Measurements from ENCODE around the gene COMMD6. TPM values are rescaled to one million over a fixed set of nuclear protein-coding genes. Genes with fewer than 3 reads are reported as not detected.

COMMD6 gene
- total and polyA plus RNA-seq, 9 of the 15 experiments (the other 6 are each of a cell fraction or from before 2014, with no cell fraction given) = 32.6 to 116 (median 65.0) TPM

- TF ChIP-seq RAD51 (IDR thresholded peaks at IDR 0.05; ENCODE audit: borderline replicate concordance, low read depth) (no peak), ZNF263 (CRISPR knock-in tag; IDR thresholded peaks at IDR 0.05; ENCODE audit: borderline replicate concordance) (no peak)
Observed at GRCh38 chr13:75541961-75542360, 4.3 kb upstream of the COMMD6 start (continued).

- intact Hi-C loops (cut with micrococcal nuclease) = no loop called here
- FAIRE-seq = peak; percentile 42
- peaks cover 2% of the 10 kb centered on the region; the same call in 1 of the 3 replicates for H3K36me3 ChIP-seq (ENCODE audit: control insufficient read depth, insufficient read depth, low read length)
- BruUV-seq (replicated peaks) = no TSS peak
- H3K9me3 ChIP-seq (replicated peaks; ENCODE audit: control insufficient read depth, insufficient read depth, low read depth, low read length) = no peaks in the 10 kb centered on the region
- ATAC-seq = no peak
- H4K20me1 ChIP-seq (replicated peaks; ENCODE audit: control insufficient read depth, insufficient read depth, low read length) = no peaks in the 10 kb centered on the region
- H3K27me3 ChIP-seq (ENCODE audit: control insufficient read depth in 2 of 2, insufficient read depth in 2 of 2, low read length in 2 of 2) = no peaks in the 10 kb centered on the region
- peaks cover 12% of the 10 kb centered on the region for H3K79me2 ChIP-seq (ENCODE audit: control insufficient read depth, insufficient read depth, low read length)
- H3K4me3 ChIP-seq = no peak overlapping the region
- 14% methylated on average over 4 of the region's 4 CpGs for WGBS (ENCODE audit: insufficient coverage, low coverage, missing lambda C conversion rate)
- no peaks in the 10 kb centered on the region for H3K9me1 ChIP-seq (ENCODE audit: control insufficient read depth, insufficient read depth, low read length)
- POLR2A ChIA-PET = no interaction called here
- no peak overlapping the region for H3K4me2 ChIP-seq (ENCODE audit: insufficient read depth, low read length)
- H3K9ac ChIP-seq (ENCODE audit: insufficient read depth in 1 of 2, low read depth in 2 of 2, low read length in 2 of 2) = no peak overlapping the region; a peak in 1 of 4 replicates
- peak overlapping the region; percentile 66; the same call in 1 of the 2 replicates for H2AFZ ChIP-seq (ENCODE audit: low read depth, low read length)
- DNase-seq (ENCODE audit: extremely low read depth in 1 of 4, low spot score in 3 of 4) = peak in 2 of 4 experiments; percentile 16 to 48
- CTCF ChIA-PET (ENCODE audit: low intra/inter-chr PET ratio) = no interaction called here
- no peak overlapping the region for H3K27ac ChIP-seq (ENCODE audit: extremely low read depth, low read depth, low read length)
- H3K4me1 ChIP-seq (replicated peaks in 1 of 2; ENCODE audit: control insufficient read depth in 2 of 2, insufficient read depth in 2 of 2, low read length in 2 of 2) = peaks cover 0 to 7% of the 10 kb centered on the region in 2 experiments; a peak in 2 of 5 replicates
- in situ Hi-C loops (cut with MboI) = no loop called here
- TF ChIP-seq HNRNPLL (IDR thresholded peaks at IDR 0.05; ENCODE audit: low read depth, low read length, poor library complexity, severe bottlenecking) = peak; percentile 54
- no peak for TF ChIP-seq KLF13 (tag; IDR thresholded peaks at IDR 0.05; ENCODE audit: borderline replicate concordance, low read depth)
- no peak for TF ChIP-seq ETV5 (CRISPR knock-in tag; IDR thresholded peaks at IDR 0.05; ENCODE audit: low read depth)
- no peak for TF ChIP-seq TCF3 (CRISPR knock-in tag; IDR thresholded peaks at IDR 0.05)
- no peak for TF ChIP-seq ZNF77 (CRISPR knock-in tag; IDR thresholded peaks at IDR 0.05)
- no peak for TF ChIP-seq RFX5 (IDR thresholded peaks at IDR 0.05; ENCODE audit: low read depth, low read length)
- TF ChIP-seq HNRNPL (IDR thresholded peaks at IDR 0.05; ENCODE audit: low read depth, low read length) = no peak
- no peak for TF ChIP-seq ZNF655 (CRISPR knock-in tag; IDR thresholded peaks at IDR 0.05)
- TF ChIP-seq ZBTB2 (IDR thresholded peaks at IDR 0.05) = no peak
- TF ChIP-seq MEF2A (IDR thresholded peaks at IDR 0.05; ENCODE audit: control insufficient read depth, low read depth, low read length) = peak; percentile 30; the same call in 1 of the 2 replicates
- TF ChIP-seq DNMT1 (IDR thresholded peaks at IDR 0.05) = no peak
- TF ChIP-seq PHF8 (IDR thresholded peaks at IDR 0.05; ENCODE audit: borderline replicate concordance, low read length) = no peak
- TF ChIP-seq CTBP1 (IDR thresholded peaks at IDR 0.05; ENCODE audit: borderline replicate concordance) = 0 out of 2 replicates have a peak, but pooled peaks have one; percentile 23
- TF ChIP-seq GTF2A2 (tag; IDR thresholded peaks at IDR 0.05) = no peak
- TF ChIP-seq NELFE (IDR thresholded peaks at IDR 0.05; ENCODE audit: insufficient read depth, insufficient read length) = no peak
- no peak for TF ChIP-seq ZNF121 (CRISPR knock-in tag; conservative IDR thresholded peaks at IDR 0.05)
- no peak for TF ChIP-seq SMAD3 (CRISPR knock-in tag; conservative IDR thresholded peaks at IDR 0.05)
- no peak for TF ChIP-seq NR3C1 (CRISPR knock-in tag; IDR thresholded peaks at IDR 0.05)
- no peak for TF ChIP-seq RAD51 (IDR thresholded peaks at IDR 0.05; ENCODE audit: borderline replicate concordance, low read depth)
- TF ChIP-seq SMC3 (conservative IDR thresholded peaks at IDR 0.05; ENCODE audit: insufficient read depth, low read depth, low read length) = no peak
Observed at GRCh38 chr13:75541287-75541686, 3.6 kb upstream of the COMMD6 start.

Measured in K562 (cell line).